GM18907 (cell line): ENCODE results near the gene LRRC4C.

Experiments used
- ATAC-seq: cut with Tn5 transposase; IDR thresholded peaks from one replicate; pipeline ENCODE4 v1.9.1; 2021; ENCODE audit warnings: mild to moderate bottlenecking, moderate library complexity; ENCODE audit not compliant: unreplicated experiment

LRRC4C gene

GRCh38 chr11:40397141-40397540 is 1062.3 kb downstream of the LRRC4C start:
- no peak for ATAC-seq

GRCh38 chr11:40393511-40393910 is 1065.9 kb downstream of the LRRC4C start:
- no peak for ATAC-seq

- no peak for ATAC-seq
Measured at GRCh38 chr11:40391679-40392078, 1067.8 kb downstream of the LRRC4C start.

- no peak for ATAC-seq
Measured at GRCh38 chr11:40388097-40388818, 1071.2 kb downstream of the LRRC4C start.

- no peak for ATAC-seq
Measured at GRCh38 chr11:40387240-40387980, 1072.0 kb downstream of the LRRC4C start.

- no peak for ATAC-seq
Measured at GRCh38 chr11:40384991-40385390, 1074.5 kb downstream of the LRRC4C start.

- no peak for ATAC-seq
Measured at GRCh38 chr11:40381481-40381880, 1078.0 kb downstream of the LRRC4C start.

- ATAC-seq, result no peak
Measured at GRCh38 chr11:40380835-40381234, 1078.6 kb downstream of the LRRC4C start.

- no peak for ATAC-seq
Measured at GRCh38 chr11:40376331-40376730, 1083.1 kb downstream of the LRRC4C start.

- no peak for ATAC-seq
Measured at GRCh38 chr11:40370821-40371616, 1088.4 kb downstream of the LRRC4C start.

GRCh38 chr11:40360206-40360798 is 1099.2 kb downstream of the LRRC4C start:
- ATAC-seq, result no peak

GRCh38 chr11:40354121-40354520 is 1105.3 kb downstream of the LRRC4C start:
- no peak for ATAC-seq

- ATAC-seq, result no peak
Measured at GRCh38 chr11:40340911-40341310, 1118.5 kb downstream of the LRRC4C start.

GRCh38 chr11:40338739-40339138 is 1120.7 kb downstream of the LRRC4C start:
- ATAC-seq, result no peak

- ATAC-seq, result no peak
Measured at GRCh38 chr11:40338062-40338461, 1121.4 kb downstream of the LRRC4C start.

GRCh38 chr11:40337118-40337517 is 1122.3 kb downstream of the LRRC4C start:
- no peak for ATAC-seq

GRCh38 chr11:40328890-40329614 is 1130.4 kb downstream of the LRRC4C start:
- no peak for ATAC-seq

- no peak for ATAC-seq
Measured at GRCh38 chr11:40323241-40323640, 1136.2 kb downstream of the LRRC4C start.

GRCh38 chr11:40321537-40321936 is 1137.9 kb downstream of the LRRC4C start:
- ATAC-seq, result no peak

- ATAC-seq, result no peak
Measured at GRCh38 chr11:40316171-40316570, 1143.3 kb downstream of the LRRC4C start.

- no peak for ATAC-seq
Measured at GRCh38 chr11:40315122-40315521, 1144.3 kb downstream of the LRRC4C start.
